Activated B cell treated with CpG ODN at 0.5 μM for 24 hours (primary cell): ENCODE results near the gene SLC35B2. TPM values are rescaled to one million over a fixed set of nuclear protein-coding genes. Genes with fewer than 3 reads are reported as not detected.
A peak's percentile ranks its signal among the peaks of the same experiment; 100 is the strongest.

ENCODE experiments used
- ATAC-seq: fragments of 200-7000 bp; cut with Tn5 transposase; one replicate; pipeline ENCODE4 v1.10.0; 2021; ENCODE audit warnings: low read depth, mild to moderate bottlenecking, moderate library complexity
- CTCF ChIA-PET: fragments of 350-600 bp; sonication (Branson Sonifier 250); formaldehyde crosslinking; loops from one replicate; lab custom pipeline; 2021; ENCODE audit warnings: antibody characterized with exemption; lab: Charles Lee
- POLR2A ChIA-PET: fragments of 350-600 bp; sonication (Branson Sonifier 250); formaldehyde crosslinking; loops from one replicate; lab custom pipeline; 2021; ENCODE audit warnings: antibody characterized with exemption; lab: Charles Lee
- DNase-seq: peaks from one replicate; pipeline ENCODE4 v3.0.0; 2022
- H3K27ac Mint-ChIP-seq: one replicate; pipeline ENCODE4 v1.8.0; 2020; ENCODE audit warnings: mixed read lengths
- H3K27me3 Mint-ChIP-seq: one replicate; pipeline ENCODE4 v1.8.0; 2021; ENCODE audit warnings: mixed read lengths
- H3K36me3 Mint-ChIP-seq: one replicate; pipeline ENCODE4 v1.8.0; 2021; ENCODE audit warnings: low read depth, mixed read lengths
- H3K4me1 Mint-ChIP-seq: one replicate; pipeline ENCODE4 v1.8.0; 2021; ENCODE audit warnings: mixed read lengths
- H3K4me3 Mint-ChIP-seq: one replicate; pipeline ENCODE4 v1.8.0; 2020; ENCODE audit warnings: mild to moderate bottlenecking, mixed read lengths
- H3K9me3 Mint-ChIP-seq: one replicate; pipeline ENCODE4 v1.8.0; 2020; ENCODE audit warnings: mixed read lengths
- CTCF ChIP-seq: fragments of 200-600 bp; IDR thresholded peaks from one replicate; pipeline ENCODE4 v1.8.0; 2022; ENCODE audit warnings: antibody characterized with exemption, mild to moderate bottlenecking
- intact Hi-C: fragments of 100-400 bp; cut with micrococcal nuclease; formaldehyde crosslinking; loops from one replicate; pipeline ENCODE4 v1.15.1; 2024
- total RNA-seq: library from RNA; stranded (reverse); gene quantifications from 2 replicates; pipeline ENCODE4 v1.2.3, GENCODE V29; 2022

Gene SLC35B2
- total RNA-seq, 1 donor from 2014 or later, result 29.1 TPM

GRCh38 chr6:44254191-44255104, 2.9 kb downstream of the SLC35B2 start:
- ATAC-seq, result no peak

GRCh38 chr6:44253307-44254101, 3.8 kb downstream of the SLC35B2 start:
- no peak for ATAC-seq
- no peak for DNase-seq
- TF ChIP-seq CTCF, result no peak
- H3K9me3 Mint-ChIP-seq, result no peaks in the 10 kb centered on the region
- peak overlapping the region; percentile 53 for H3K27ac Mint-ChIP-seq
- peaks cover 87% of the 10 kb centered on the region for H3K4me1 Mint-ChIP-seq
- ChIA-PET CTCF (interaction anchor here (0.7 to 2.3 kb wide), 2 partner anchors 10 to 80 kb away, joined by 3 to 12 read pairs; no protein-coding TSS in a partner anchor), POLR2A (interaction anchor here (0.7 to 13.7 kb wide), 3 partner anchors 8 to 32 kb away, joined by 3 to 549 read pairs (median 72); partner anchors contain the start of genes HSP90AB1 and NFKBIE)
- H3K4me3 Mint-ChIP-seq, result peak overlapping the region; percentile 19
- no peaks in the 10 kb centered on the region for H3K27me3 Mint-ChIP-seq
- peaks cover 91% of the 10 kb centered on the region for H3K36me3 Mint-ChIP-seq
- intact Hi-C loops, result no loop called here

More at GRCh38 chr6:44254191-44255104, 2.9 kb downstream of the SLC35B2 start:
- H3K27ac Mint-ChIP-seq, result peak overlapping the region; percentile 93
- intact Hi-C loops, result no loop called here
- H3K36me3 Mint-ChIP-seq, result peaks cover 91% of the 10 kb centered on the region
- peak overlapping the region; percentile 92 for H3K4me3 Mint-ChIP-seq
- DNase-seq, result no peak
- H3K4me1 Mint-ChIP-seq, result peaks cover 87% of the 10 kb centered on the region
- no peaks in the 10 kb centered on the region for H3K9me3 Mint-ChIP-seq
- CTCF ChIA-PET, result interaction anchor here (0.8 to 2.3 kb wide), 3 partner anchors 9 to 51 kb away, joined by 3 to 12 read pairs (median 3); no protein-coding TSS in a partner anchor
- no peaks in the 10 kb centered on the region for H3K27me3 Mint-ChIP-seq
- TF ChIP-seq CTCF, result no peak
- POLR2A ChIA-PET, result interaction anchor here (0.7 to 13.7 kb wide), 5 partner anchors 9 to 33 kb away, joined by 3 to 549 read pairs (median 8); partner anchors contain the start of genes HSP90AB1, NFKBIE and SLC29A1

- no peak for TF ChIP-seq CTCF
- ATAC-seq (no peak), DNase-seq (no peak)
- no peaks in the 10 kb centered on the region for H3K27me3 Mint-ChIP-seq
- no peaks in the 10 kb centered on the region for H3K9me3 Mint-ChIP-seq
- ChIA-PET CTCF (interaction anchor here (1.3 to 1.6 kb wide), 2 partner anchors 10 to 14 kb away, joined by 3 to 5 read pairs; no protein-coding TSS in a partner anchor), POLR2A (interaction anchor here (0.7 to 1.5 kb wide), 2 partner anchors 13 to 527 kb away, joined by 3 to 8 read pairs; no protein-coding TSS in a partner anchor)
- H3K36me3 Mint-ChIP-seq, result peaks cover 95% of the 10 kb centered on the region
- peak overlapping the region; percentile 48 for H3K27ac Mint-ChIP-seq
- intact Hi-C loops, result no loop called here
- peaks cover 88% of the 10 kb centered on the region for H3K4me1 Mint-ChIP-seq
- H3K4me3 Mint-ChIP-seq, result peak overlapping the region; percentile 19
Observed at GRCh38 chr6:44251576-44252524, 5.5 kb downstream of the SLC35B2 start.

- Mint-ChIP-seq H3K36me3 (peaks cover 90% of the 10 kb centered on the region), H3K27ac (peak overlapping the region; percentile 99), H3K4me3 (no peak overlapping the region), H3K27me3 (no peaks in the 10 kb centered on the region), H3K4me1 (peaks cover 83% of the 10 kb centered on the region), H3K9me3 (no peaks in the 10 kb centered on the region)
- intact Hi-C loops, result no loop called here
- DNase-seq (no peak), ATAC-seq (no peak)
- TF ChIP-seq CTCF, result no peak
- POLR2A ChIA-PET, result interaction anchor here (0.7 to 1.5 kb wide), 2 partner anchors 14 to 51 kb away, joined by 4 to 8 read pairs; no protein-coding TSS in a partner anchor
- CTCF ChIA-PET, result interaction anchor here (1.3 to 1.6 kb wide), 2 partner anchors 12 to 13 kb away, joined by 3 to 5 read pairs; no protein-coding TSS in a partner anchor
Observed at GRCh38 chr6:44250718-44251123, 6.6 kb downstream of the SLC35B2 start.
